Measurements from ENCODE around the gene CCDC57.

GRCh38 chr17:82179412-82179811 is 33.2 kb downstream of the CCDC57 start:
- TF ChIP-seq CTCF (IDR thresholded peaks at IDR 0.05), result no peak
- TF ChIP-seq POLR2A (IDR thresholded peaks at IDR 0.05), result no peak

All from right lobe of liver (tissue), 4 donors.